GM12874 (cell line): ENCODE results near the gene TBX4.

ENCODE experiments used
- TF ChIP-seq, protein P1 (sequence below): IDR thresholded peaks from 2 replicates; pipeline ENCODE4 v1.5.1; 2011; ENCODE audit warnings: low read depth, mild to moderate bottlenecking, control low read depth, low read length, moderate library complexity; ENCODE audit not compliant: insufficient read depth

Gene TBX4

DNA sequence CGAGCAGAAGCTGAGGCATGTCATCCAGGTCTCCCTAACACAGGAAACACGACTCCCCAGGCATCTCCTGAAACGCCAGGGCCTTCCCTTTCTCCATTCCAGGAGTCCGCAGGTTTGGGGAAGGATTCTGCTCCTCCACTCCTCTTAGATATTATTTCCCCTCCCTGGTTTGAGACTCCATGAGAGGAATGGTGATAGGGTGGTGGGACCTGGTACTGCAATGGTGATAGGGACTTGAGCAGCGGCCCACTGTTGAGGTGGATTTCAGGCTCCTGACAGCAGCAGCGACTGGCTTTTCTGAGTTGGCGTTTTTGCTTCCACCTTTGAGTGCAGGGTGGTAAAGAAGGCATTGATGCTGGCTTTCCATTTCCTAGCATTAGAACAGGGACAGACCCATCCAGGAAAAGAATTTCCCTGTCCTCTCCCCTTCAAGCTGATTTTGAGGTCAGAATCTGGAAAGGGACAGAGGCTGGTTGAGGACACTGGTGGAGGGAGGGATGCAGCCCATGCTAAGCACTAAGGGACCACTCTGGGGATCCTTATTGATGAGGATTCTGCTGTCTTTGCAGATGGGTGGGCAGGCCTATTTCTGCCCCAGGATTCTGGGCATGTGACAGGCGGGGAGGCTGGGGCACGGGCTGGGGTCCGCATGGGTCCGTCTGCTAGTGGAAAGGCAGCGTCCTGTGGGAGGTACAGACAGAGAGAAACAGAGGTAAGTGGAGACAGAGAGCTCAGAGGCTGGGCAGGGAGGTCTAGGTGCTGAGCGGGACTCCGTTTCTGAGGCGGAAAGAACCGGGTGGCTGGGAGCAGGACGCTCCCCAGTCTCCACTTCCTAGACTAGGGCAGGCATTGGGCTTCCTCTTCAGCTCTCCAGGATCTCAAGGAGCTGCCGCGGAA is 1.3 kb upstream of the TBX4 start:
- TF ChIP-seq, protein P1, sequence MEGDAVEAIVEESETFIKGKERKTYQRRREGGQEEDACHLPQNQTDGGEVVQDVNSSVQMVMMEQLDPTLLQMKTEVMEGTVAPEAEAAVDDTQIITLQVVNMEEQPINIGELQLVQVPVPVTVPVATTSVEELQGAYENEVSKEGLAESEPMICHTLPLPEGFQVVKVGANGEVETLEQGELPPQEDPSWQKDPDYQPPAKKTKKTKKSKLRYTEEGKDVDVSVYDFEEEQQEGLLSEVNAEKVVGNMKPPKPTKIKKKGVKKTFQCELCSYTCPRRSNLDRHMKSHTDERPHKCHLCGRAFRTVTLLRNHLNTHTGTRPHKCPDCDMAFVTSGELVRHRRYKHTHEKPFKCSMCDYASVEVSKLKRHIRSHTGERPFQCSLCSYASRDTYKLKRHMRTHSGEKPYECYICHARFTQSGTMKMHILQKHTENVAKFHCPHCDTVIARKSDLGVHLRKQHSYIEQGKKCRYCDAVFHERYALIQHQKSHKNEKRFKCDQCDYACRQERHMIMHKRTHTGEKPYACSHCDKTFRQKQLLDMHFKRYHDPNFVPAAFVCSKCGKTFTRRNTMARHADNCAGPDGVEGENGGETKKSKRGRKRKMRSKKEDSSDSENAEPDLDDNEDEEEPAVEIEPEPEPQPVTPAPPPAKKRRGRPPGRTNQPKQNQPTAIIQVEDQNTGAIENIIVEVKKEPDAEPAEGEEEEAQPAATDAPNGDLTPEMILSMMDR = no peak

DNA sequence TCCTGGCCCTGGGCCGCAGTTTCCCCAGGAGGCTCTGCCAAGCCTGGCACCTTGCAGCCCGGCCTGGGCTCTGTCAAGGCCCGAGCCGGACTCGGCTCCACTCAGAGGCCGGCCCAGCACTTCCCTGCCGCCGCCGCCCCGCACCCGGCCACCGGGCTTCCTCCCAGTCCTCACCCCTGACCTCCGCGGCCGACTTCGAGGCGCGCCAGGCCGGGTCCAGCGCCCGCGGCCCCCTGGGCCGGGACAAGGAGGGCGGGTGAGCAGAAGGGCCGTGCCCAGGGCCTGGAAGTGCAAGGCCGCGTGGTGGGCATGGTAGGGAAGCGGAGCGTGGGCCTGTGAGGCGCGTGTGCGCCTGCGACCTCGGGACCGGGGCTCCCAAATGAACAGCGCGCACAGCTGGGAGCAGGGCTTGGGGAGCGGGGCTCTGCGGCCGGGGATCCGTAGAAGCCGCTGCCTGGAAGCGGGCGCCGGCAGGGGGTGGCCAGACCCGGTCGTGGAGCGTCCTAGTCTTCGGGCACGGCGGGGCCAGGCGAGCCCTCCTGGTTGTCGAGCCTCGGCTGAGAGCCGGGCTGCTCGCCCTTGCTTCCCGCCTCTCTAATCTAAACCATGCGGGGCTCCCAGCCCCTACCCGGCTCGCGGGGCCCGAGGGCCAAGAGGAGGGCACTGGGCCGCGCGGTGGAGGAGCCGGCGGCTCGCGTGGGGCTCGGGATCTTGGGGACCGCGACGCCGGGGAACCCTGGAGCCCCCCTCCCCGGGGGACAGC is 503 bp upstream of the TBX4 start:
- TF ChIP-seq, protein P1 = no peak

DNA sequence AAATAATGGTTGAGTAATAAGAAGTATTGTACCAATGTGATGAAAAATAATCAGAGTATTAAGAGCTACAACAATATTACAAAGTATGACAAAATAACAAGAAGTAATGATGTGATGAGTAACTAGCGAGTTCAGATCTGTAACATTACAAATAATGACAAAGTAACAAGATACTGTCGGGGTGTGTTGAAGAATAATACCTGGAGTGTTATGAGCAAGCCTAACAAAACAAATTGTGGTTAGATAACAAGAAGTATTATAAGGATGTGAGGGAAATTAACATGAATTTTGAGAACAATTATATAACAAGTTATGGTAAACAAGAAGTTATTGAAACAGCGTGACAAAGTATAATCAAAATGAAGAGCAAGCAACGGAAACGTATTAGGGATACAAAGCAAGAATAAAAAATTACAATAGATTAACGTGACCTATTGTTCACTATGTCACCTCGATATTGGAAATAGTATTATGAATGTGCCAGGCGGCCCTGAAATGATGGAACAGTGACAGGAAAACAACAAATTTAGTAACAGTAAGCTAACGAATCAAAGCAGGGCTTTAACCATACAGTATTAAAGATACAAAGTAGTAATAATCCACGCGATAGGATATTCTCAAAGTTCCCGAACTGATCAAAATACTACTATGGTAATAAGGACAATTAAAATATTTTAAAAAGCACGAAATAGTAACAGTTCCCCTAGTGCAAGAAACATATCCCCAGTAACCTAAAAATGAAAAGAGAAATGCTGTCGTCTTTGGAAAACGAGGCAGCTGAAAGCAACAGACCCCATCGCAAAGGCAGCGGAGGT is 1.6 kb downstream of the TBX4 start:
- TF ChIP-seq, protein P1 = no peak

DNA sequence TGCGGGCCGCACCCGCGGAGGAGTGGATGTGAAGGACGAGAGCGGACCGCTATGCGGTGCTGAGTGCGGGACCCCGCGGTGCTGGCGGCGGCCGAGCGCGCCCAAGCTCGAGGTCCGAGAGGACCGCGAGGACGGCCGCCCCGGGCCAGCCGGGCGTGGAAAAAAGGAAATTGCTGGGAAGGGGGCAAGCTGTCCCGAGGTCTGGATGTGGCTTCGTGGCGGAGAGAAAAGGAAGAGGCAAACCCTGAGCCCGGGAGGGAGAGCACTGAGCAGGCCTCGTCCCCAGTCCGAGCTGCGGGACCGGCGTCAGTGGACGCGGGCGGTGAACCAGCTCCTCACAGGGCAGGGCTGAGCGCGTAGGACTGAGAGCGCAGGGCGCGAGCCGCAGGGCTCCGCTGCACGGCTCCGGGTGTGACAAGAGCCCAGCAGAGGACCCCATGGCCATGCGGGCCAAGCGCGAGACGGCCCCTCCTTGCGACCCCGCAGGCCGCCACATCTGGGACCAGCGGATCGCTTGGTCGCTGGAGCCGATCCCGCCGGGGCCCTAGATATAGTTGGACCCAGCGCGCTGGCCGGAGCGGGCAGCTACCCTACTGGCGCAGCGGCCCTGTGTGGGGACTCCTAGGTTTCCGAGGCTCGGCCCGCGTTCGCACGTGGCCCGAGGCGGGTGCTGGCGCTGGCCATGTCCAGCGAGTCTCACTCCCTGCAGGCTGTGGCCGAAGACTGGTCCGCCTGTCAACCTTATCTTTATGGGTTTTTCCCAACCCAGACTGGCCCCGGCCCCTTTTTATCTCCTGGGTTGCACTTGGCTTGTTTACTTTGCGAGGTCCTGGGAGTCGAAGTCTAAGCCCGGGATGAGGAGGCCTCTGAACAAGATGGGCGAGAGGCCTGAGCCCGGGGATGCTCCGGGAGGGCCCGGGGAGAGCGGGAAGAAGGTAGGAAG is 2.4 kb downstream of the TBX4 start:
- TF ChIP-seq, protein P1 = no peak

DNA sequence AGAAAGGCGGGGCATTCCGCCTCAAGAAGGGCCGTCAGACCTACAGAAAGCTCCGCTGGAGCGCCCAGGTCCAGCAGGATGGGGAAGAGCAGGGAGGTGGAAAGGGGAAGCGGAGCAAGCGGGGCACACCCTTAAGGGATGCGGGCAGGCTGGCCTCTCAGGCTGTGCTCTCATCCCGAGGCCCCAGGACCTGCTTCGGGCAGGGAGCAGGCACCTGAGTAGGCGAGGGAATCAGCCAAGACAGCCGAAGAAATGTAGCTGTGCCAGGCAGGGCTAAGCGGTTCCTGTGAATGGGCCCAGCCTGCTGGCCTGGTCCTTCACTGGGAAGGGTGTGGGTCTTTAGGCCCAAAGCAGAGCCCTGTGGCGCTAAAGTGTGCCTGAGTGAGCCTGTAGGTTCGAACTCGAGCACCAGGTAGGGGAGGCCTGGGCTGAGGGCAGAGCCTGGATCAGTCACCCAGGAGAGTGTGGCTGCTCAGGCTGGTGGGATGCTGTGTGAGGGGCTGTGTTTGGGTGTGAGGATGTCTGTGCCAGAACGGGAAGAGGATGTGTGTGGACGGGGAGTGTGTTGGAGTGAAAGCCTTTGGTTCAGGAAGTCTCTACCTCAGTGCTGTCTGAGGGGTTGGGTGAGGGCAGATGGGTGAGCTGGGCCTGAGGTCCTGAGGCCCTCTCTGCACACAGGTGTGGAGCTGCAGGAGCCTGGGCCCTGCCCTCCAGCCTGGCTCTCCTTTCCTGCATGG is 3.3 kb downstream of the TBX4 start:
- TF ChIP-seq, protein P1 = no peak

DNA sequence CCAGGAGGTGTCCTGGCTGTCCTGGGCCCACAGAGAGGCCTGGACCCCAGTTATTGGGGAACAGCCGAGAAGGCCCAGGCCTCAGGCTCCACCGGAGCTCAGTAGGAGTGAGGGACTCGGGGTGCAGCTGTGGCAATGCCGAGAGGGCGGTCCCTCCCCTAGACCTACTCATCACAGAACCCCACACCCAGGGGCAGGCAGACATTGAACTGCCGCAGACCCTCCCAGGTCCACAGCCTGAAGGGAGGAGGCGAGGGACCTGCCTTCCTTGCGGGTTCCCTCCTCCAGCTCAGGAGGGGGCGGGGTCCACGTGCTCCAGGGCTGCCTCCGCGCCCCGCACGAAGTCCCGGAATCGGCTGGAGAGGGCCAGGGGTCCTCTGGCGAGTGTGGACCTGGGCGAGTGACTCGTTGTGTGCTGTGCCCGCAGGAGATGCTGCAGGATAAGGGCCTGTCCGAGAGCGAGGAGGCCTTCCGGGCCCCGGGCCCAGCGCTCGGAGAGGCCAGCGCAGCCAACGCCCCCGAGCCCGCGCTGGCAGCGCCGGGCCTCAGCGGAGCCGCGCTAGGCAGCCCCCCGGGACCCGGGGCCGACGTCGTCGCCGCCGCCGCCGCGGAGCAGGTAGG is 3.9 kb downstream of the TBX4 start:
- TF ChIP-seq, protein P1 = no peak
